Epithelial cell of proximal tubule (primary cell): Measurements from ENCODE around the gene IRGQ. TPM values are rescaled to one million over a fixed set of nuclear protein-coding genes. Genes with fewer than 3 reads are reported as not detected.
A peak's percentile ranks its signal among the peaks of the same experiment; 100 is the strongest.

ENCODE experiments used
- DNase-seq: peaks from one replicate; pipeline ENCODE4 v3.0.0-alpha.2; 2011; ENCODE audit warnings: low read depth
- H3K4me3 ChIP-seq: 2 replicates; pipeline ENCODE4 v1.5.1; 2011; ENCODE audit warnings: low read depth, mild to moderate bottlenecking, low read length
- CTCF ChIP-seq: conservative IDR thresholded peaks from 2 replicates; pipeline ENCODE4 v1.5.1; 2012; ENCODE audit warnings: low read depth, mild to moderate bottlenecking, low read length
- total RNA-seq: library from RNA; depleted of rRNA; stranded (reverse); fragments of >200 nt; gene quantifications from 2 replicates; pipeline ENCODE4 v1.2.3, GENCODE V29; 2015

The IRGQ gene
- total RNA-seq, 1 donor from 2014 or later = 20.8 TPM

DNA sequence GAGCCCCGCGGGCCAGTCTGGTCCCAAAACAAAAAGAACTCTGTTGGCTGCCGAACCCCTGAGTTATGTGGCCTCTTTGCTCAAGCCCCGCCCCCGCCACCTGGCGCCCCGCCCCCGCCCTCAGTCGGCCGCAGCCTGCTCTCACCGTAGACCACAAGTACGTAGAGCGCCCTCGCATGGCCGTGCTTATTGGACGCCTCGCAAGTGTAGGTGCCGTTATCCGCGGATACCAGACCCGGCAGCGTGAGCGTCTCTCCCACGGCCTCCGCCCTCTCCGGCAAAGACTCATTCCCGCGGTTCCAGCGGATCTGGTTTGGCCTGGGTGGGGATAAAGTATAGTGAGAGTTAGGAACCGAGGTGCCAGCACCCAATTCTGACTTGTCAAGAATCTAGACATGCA, 29.0 kb upstream of the IRGQ start:
- no peak overlapping the region for H3K4me3 ChIP-seq
- no peak for DNase-seq
- no peak for TF ChIP-seq CTCF

DNA sequence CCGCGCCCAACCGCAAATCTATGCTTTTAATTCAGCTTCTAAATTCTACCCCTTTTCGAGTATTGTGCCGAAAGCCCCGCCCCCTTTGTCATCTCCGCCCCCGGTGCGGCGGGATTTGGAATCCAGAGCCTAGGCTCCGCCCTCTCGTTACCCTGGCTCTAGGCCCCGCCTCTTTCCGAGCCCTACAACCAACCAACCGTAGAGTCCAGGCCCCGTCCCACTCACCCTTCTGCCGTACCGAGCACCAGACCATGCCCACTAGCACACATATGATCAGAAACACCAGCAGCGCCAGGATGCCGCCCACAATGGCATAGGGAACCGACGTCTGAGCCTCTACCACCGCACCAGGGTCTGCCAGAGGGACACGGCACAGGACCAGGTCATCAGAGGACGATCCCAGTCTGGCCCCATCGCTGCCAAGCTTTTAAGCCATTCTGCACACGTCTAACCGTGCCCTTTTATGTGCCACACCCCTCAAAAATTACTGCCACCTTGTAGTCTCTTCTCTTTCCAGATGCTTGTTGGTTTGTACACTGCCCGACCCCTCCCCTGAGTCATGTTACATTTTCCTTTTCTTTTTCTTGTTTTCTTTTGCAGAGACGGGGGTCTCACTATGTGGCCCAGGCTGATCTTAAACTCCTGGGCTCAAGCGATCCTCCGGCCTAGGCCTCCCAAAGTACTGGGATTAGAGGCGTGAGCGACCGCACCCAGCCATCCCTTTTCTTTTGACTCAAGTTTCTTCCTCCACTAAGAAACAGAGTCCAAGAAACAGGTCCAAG, 28.1 kb upstream of the IRGQ start:
- H3K4me3 ChIP-seq = no peak overlapping the region
- TF ChIP-seq CTCF = no peak
- no peak for DNase-seq

- no peak for TF ChIP-seq CTCF
- no peak overlapping the region for H3K4me3 ChIP-seq
- DNase-seq = no peak
These were observed 27.0 kb upstream of the IRGQ start for GRCh38 chr19:43622956-43623355.

DNA sequence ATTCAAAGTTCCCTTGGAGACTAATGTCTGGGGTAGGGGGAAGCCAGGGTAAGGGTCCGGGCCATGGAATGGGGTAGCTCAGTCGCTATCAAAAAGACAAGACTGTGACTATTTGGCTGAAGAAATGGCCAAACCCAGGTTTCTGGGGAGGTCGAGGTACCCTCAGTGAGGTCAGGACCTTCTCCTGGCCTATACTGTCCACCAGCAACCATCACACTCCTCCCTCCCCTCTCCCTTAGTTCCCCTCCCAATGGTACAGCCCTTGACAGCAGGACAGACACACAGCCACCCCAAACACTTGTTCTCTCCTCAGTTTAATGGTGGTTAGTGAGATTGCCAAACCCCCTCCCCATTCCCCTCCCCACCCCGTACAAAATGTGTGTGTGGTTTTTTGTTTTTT, 26.1 kb upstream of the IRGQ start:
- H3K4me3 ChIP-seq = no peak overlapping the region
- TF ChIP-seq CTCF = no peak
- DNase-seq = no peak

- TF ChIP-seq CTCF = no peak
- DNase-seq = no peak
- H3K4me3 ChIP-seq = peak overlapping the region; percentile 84
These were observed 24.4 kb upstream of the IRGQ start for GRCh38 chr19:43620061-43621001.

DNA sequence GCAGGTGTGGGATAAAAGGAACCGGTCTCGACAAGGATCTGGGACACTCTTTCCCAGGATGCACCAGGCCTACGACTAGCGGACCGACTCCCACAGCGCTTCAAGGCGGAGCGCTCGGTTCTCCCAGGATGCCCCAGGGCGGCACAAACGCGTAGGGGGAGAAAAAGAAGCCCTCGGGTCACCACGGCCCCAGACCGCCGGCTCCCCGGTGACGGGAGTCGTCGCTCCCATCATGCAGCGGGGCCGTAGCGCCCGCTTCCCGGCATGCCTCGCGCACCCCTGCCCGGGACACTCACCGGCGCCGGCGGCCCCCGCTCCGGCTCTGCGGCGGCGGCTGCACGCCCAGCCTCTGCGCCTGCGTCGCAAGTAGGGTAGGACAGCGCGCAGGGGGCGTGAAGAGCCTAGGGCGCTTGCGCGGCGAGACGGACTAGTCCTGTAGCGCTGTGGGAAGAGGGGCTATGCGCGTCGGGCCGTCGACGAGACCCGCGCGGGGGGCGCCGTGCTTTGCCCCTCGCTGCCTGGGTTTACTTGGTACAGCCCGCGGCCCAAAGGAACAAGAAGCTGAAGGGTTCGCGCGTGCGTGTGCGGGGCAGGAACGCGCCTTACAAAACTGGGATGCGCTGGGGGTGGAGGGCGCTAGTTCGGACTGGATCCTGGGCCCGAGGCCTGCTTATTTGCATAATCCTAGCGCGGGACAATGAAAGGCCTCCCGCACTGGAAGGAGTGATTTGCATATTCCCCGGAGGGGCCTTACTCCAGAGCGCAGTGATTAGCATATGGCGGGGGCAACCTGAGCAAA, 23.5 kb upstream of the IRGQ start, which contains the start of gene ZNF428:
Gene ZNF428, minus strand, starts transcription at position 368 of the 799 bp plus-strand sequence. CDS start 5,325 bp downstream, outside the sequence.
- no peak for DNase-seq
- TF ChIP-seq CTCF = no peak
- H3K4me3 ChIP-seq = peak within 1 kb of the TSS; percentile 84
